NCI-H345 treated with DMSO at 0.1 percent for 48 hours (cell line): ENCODE data around the gene KLHL7.
"Not testable (repeated sequence)": the region's sequence is repeated elsewhere in the genome, so short reads cannot be mapped to it uniquely, and the experiment has no call there.

Source experiments
- DNase-seq: peaks from one replicate; lab custom pipeline; 2025; ENCODE audit not compliant: unreplicated experiment; lab: John Stamatoyannopoulos, UW

Gene KLHL7

GRCh38 chr7:23181684-23182553 lies 76.3 kb downstream of the KLHL7 start, which contains the start of gene NUP42:
Gene NUP42 (plus strand): TSS chr7:23182048. CDS start chr7:23182086, 38 bp downstream.
- peak; percentile 94 for DNase-seq

- no peak for DNase-seq
Observed at GRCh38 chr7:23183279-23184012, 77.9 kb downstream of the KLHL7 start.

GRCh38 chr7:23184291-23184690 lies 78.7 kb downstream of the KLHL7 start:
- no peak for DNase-seq

- DNase-seq: no peak
Observed at GRCh38 chr7:23184709-23185359, 79.2 kb downstream of the KLHL7 start.

- no peak for DNase-seq
Observed at GRCh38 chr7:23185980-23186379, 80.4 kb downstream of the KLHL7 start.

- DNase-seq: no peak
Observed at GRCh38 chr7:23191022-23191421, 85.4 kb downstream of the KLHL7 start.

- DNase-seq: not testable (repeated sequence)
Observed at GRCh38 chr7:23193650-23194227, 88.2 kb downstream of the KLHL7 start.

- DNase-seq: no peak
Observed at GRCh38 chr7:23196306-23196705, 90.7 kb downstream of the KLHL7 start.

- not testable (repeated sequence) for DNase-seq
Observed at GRCh38 chr7:23197745-23198144, 92.2 kb downstream of the KLHL7 start.

GRCh38 chr7:23200331-23200730 lies 94.7 kb downstream of the KLHL7 start:
- DNase-seq: no peak

GRCh38 chr7:23204241-23204640 lies 98.7 kb downstream of the KLHL7 start:
- no peak for DNase-seq

GRCh38 chr7:23205577-23205908 lies 100.0 kb downstream of the KLHL7 start:
- DNase-seq: no peak

- no peak for DNase-seq
Observed at GRCh38 chr7:23205909-23206767, 100.6 kb downstream of the KLHL7 start.

GRCh38 chr7:23207021-23207420 lies 101.4 kb downstream of the KLHL7 start:
- no peak for DNase-seq

GRCh38 chr7:23207884-23208283 lies 102.3 kb downstream of the KLHL7 start:
- DNase-seq: no peak

- no peak for DNase-seq
Observed at GRCh38 chr7:23208316-23208715, 102.7 kb downstream of the KLHL7 start.

- DNase-seq: no peak
Observed at GRCh38 chr7:23210506-23210905, 104.9 kb downstream of the KLHL7 start.

- no peak for DNase-seq
Observed at GRCh38 chr7:23211589-23211988, 106.0 kb downstream of the KLHL7 start.

- no peak for DNase-seq
Observed at GRCh38 chr7:23212395-23212794, 106.8 kb downstream of the KLHL7 start.

- DNase-seq: no peak
Observed at GRCh38 chr7:23212841-23213240, 107.3 kb downstream of the KLHL7 start.
